ENCODE data around the gene TCF4.

- TF ChIP-seq CTCF (optimal IDR thresholded peaks at IDR 0.05 in 1 of 3, IDR thresholded peaks at IDR 0.05 in 1 of 3, conservative IDR thresholded peaks at IDR 0.05 in 1 of 3; ENCODE audit: extremely low read depth in 1 of 3, insufficient read depth in 2 of 3, low read length in 3 of 3) (no peak), EZH2 (IDR thresholded peaks at IDR 0.05; ENCODE audit: low read length) (no peak)
Observed at GRCh38 chr18:55524353-55525073, 63.5 kb downstream of the TCF4 start.

Data from keratinocyte (primary cell).